ENCODE measurements around the gene ALDH3B1. TPM values are rescaled to one million over a fixed set of nuclear protein-coding genes. Genes with fewer than 3 reads are reported as not detected.
A peak's percentile ranks its signal among the peaks of the same experiment; 100 is the strongest.

The ALDH3B1 gene
- total and polyA plus RNA-seq, 7 donors: 0.83 to 3.3 (median 1.8) TPM

DNA sequence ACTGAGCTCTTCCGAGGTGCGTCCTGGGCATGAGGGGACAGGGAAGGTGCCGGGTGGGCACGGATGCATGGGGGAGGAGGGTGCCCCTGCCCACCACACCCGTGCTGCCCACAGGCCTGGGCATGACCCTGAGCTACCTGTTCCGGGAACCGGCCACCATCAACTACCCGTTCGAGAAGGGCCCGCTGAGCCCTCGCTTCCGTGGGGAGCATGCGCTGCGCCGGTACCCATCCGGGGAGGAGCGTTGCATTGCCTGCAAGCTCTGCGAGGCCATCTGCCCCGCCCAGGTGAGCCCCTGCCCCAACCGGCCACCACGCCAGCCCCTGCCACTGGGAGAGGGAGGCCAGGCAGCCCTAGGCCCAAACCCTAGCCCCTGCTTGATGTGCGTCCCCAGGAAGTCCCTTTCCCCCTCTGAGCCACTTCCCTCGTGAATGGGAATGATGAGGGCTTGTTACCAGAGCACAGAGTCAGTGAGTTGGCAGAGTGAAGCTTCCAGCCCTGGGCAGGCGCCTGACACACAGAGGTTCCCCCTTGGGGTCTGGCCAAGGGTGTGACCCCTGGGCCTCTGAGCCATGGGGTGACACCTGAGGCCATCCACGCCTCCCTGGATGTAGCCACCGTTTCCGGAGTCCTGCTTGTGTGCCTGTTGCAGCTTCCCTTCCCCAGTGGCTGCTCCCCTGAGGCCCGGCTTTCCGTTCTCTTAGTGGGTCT is 23.0 kb downstream of the ALDH3B1 start:
- no peaks in the 10 kb centered on the region for H3K9me3 ChIP-seq
- WGBS, 3 donors: 77 to 87% (median 79%) methylated on average over 25 to 29 of the region's 29 CpGs
- no peaks in the 10 kb centered on the region for H3K27me3 ChIP-seq (ENCODE audit: insufficient read depth in 3 of 3, low read length in 2 of 3)
- peak overlapping the region; percentile 66 for H3K27ac ChIP-seq
- H3K36me3 ChIP-seq (ENCODE audit: insufficient read depth in 1 of 2, low read depth in 1 of 2): peaks cover 0 to 40% of the 10 kb centered on the region in 2 donors
- no peak for ATAC-seq
- intact Hi-C loops (cut with DNase I): loop anchor here in 1 of 2 donors (5.0 kb wide), 1 partner anchor 94 kb away; no protein-coding TSS in a partner anchor
- no peak overlapping the region for H3K4me3 ChIP-seq
- peak in 1 of 2 donors; percentile 14 for DNase-seq
- no peak for TF ChIP-seq CTCF (IDR thresholded peaks at IDR 0.05)
- H3K4me1 ChIP-seq: peaks cover 35% of the 10 kb centered on the region

- peaks cover 0 to 40% of the 10 kb centered on the region in 2 donors for H3K36me3 ChIP-seq (ENCODE audit: insufficient read depth in 1 of 2, low read depth in 1 of 2)
- 32 to 47% (median 35%) methylated on average over 12 of the region's 12 CpGs for WGBS, 3 donors
- no peak for TF ChIP-seq CTCF (IDR thresholded peaks at IDR 0.05)
- no peak overlapping the region for H3K4me3 ChIP-seq
- H3K27ac ChIP-seq: peak overlapping the region; percentile 66
- no peaks in the 10 kb centered on the region for H3K27me3 ChIP-seq (ENCODE audit: insufficient read depth in 3 of 3, low read length in 2 of 3)
- peaks cover 40% of the 10 kb centered on the region for H3K4me1 ChIP-seq
- intact Hi-C loops (cut with DNase I): loop anchor here in 1 of 2 donors (5.0 kb wide), 1 partner anchor 94 kb away; no protein-coding TSS in a partner anchor
- H3K9me3 ChIP-seq: no peaks in the 10 kb centered on the region
- DNase-seq: peak; percentile 58 to 80
- ATAC-seq: peak; percentile 1 to 46 (median 24)
Observed at GRCh38 chr11:68033708-68034045, 23.6 kb downstream of the ALDH3B1 start.

DNA sequence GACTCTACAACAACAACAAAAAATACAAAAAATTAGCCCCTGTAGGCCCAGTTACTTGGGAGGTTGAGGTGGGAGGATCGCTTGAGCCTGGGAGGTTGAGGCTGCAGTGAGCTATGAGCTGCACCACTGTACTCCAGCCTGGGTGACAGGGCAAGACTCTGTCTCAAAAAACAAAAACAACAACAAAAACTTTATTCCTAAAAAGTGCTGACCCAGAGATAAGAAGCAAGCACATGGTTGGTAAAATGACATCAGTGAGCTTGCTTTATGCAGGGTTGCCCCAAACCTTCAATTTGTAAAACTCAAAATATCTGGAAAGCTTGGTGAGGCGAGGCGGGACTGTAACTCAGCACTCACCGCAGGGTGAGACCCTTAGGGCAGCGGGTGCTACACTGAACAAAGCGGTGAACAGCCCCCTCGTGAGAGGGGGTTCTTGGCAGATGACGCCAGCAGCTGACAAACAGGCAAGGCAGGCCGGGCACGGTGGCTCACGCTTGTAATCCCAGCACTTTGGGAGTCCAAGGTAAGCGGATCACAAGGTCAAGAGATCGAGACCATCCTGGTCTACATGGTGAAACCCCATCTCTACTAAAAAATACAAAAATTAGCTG is 25.2 kb downstream of the ALDH3B1 start:
- peaks cover 31% of the 10 kb centered on the region for H3K4me1 ChIP-seq
- DNase-seq: peak in 1 of 2 donors; percentile 7
- WGBS, 3 donors: 75 to 86% (median 78%) methylated on average over 13 of the region's 13 CpGs
- no peak overlapping the region for H3K27ac ChIP-seq
- H3K27me3 ChIP-seq (ENCODE audit: insufficient read depth in 3 of 3, low read length in 2 of 3): no peaks in the 10 kb centered on the region
- H3K36me3 ChIP-seq (ENCODE audit: insufficient read depth in 1 of 2, low read depth in 1 of 2): peaks cover 0 to 40% of the 10 kb centered on the region in 2 donors
- intact Hi-C loops (cut with DNase I): no loop called here
- H3K4me3 ChIP-seq: no peak overlapping the region
- no peaks in the 10 kb centered on the region for H3K9me3 ChIP-seq
- TF ChIP-seq CTCF (IDR thresholded peaks at IDR 0.05): no peak
- ATAC-seq: no peak

DNA sequence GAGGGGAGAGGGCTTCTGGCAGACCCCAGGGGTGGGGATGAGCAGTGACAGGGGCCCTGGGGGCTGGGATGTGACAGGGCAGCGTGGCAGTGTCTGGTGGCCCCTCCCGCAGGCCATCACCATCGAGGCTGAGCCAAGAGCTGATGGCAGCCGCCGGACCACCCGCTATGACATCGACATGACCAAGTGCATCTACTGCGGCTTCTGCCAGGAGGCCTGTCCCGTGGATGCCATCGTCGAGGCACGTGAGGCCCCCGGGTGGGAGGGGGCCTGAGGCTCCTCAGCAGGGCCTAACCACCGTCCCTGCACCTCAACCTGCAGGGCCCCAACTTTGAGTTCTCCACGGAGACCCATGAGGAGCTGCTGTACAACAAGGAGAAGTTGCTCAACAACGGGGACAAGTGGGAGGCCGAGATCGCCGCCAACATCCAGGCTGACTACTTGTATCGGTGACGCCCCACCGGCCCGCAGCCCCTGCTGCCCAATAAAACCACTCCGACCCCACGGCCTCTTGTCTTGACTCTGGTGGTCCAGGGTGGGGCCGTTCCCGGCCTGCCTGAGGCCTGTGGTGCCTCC is 26.1 kb downstream of the ALDH3B1 start:
- Histone ChIP-seq H3K4me3 (no peak overlapping the region), H3K9me3 (no peaks in the 10 kb centered on the region), H3K27me3 (ENCODE audit: insufficient read depth in 3 of 3, low read length in 2 of 3) (no peaks in the 10 kb centered on the region), H3K4me1 (peaks cover 30% of the 10 kb centered on the region), H3K27ac (peak overlapping the region; percentile 77), H3K36me3 (ENCODE audit: insufficient read depth in 1 of 2, low read depth in 1 of 2) (peaks cover 0 to 40% of the 10 kb centered on the region in 2 donors)
- peak; percentile 35 to 62 for DNase-seq
- no peak for ATAC-seq
- TF ChIP-seq CTCF (IDR thresholded peaks at IDR 0.05): no peak
- 73 to 79% (median 74%) methylated on average over 25 to 27 of the region's 27 CpGs for WGBS, 3 donors
- intact Hi-C loops (cut with DNase I): no loop called here
